ENCODE measurements around the gene MLEC.
"Not testable (repeated sequence)": the region's sequence is repeated elsewhere in the genome, so short reads cannot be mapped to it uniquely, and the experiment has no call there.

Gene MLEC

GRCh38 chr12:120661432-120661831 lies 25.5 kb upstream of the MLEC start:
- no peak for TF ChIP-seq CTCF (IDR thresholded peaks at IDR 0.05; ENCODE audit: insufficient read depth, low read depth, low read length, missing control alignments)
- no peak for DNase-seq (ENCODE audit: low read depth)
- no peak overlapping the region for H3K4me3 ChIP-seq (ENCODE audit: low read length)

GRCh38 chr12:120662879-120663278 lies 24.1 kb upstream of the MLEC start:
- H3K4me3 ChIP-seq (ENCODE audit: low read length) = no peak overlapping the region
- no peak for DNase-seq (ENCODE audit: low read depth)
- TF ChIP-seq CTCF (IDR thresholded peaks at IDR 0.05; ENCODE audit: insufficient read depth, low read depth, low read length, missing control alignments) = no peak

GRCh38 chr12:120663741-120664140 lies 23.2 kb upstream of the MLEC start:
- no peak for DNase-seq (ENCODE audit: low read depth)
- no peak for TF ChIP-seq CTCF (IDR thresholded peaks at IDR 0.05; ENCODE audit: insufficient read depth, low read depth, low read length, missing control alignments)
- no peak overlapping the region for H3K4me3 ChIP-seq (ENCODE audit: low read length)

- H3K4me3 ChIP-seq (ENCODE audit: low read length) = no peak overlapping the region
- DNase-seq (ENCODE audit: low read depth) = no peak
- TF ChIP-seq CTCF (IDR thresholded peaks at IDR 0.05; ENCODE audit: insufficient read depth, low read depth, low read length, missing control alignments) = no peak
Observed at GRCh38 chr12:120666571-120667390, 20.2 kb upstream of the MLEC start.

GRCh38 chr12:120668091-120668867 lies 18.7 kb upstream of the MLEC start:
- H3K4me3 ChIP-seq (ENCODE audit: low read length) = no peak overlapping the region
- no peak for DNase-seq (ENCODE audit: low read depth)
- no peak for TF ChIP-seq CTCF (IDR thresholded peaks at IDR 0.05; ENCODE audit: insufficient read depth, low read depth, low read length, missing control alignments)

- H3K4me3 ChIP-seq (ENCODE audit: low read length) = no peak overlapping the region
- TF ChIP-seq CTCF (IDR thresholded peaks at IDR 0.05; ENCODE audit: insufficient read depth, low read depth, low read length, missing control alignments) = no peak
- DNase-seq (ENCODE audit: low read depth) = peak; percentile 45
Observed at GRCh38 chr12:120668868-120669840, 17.8 kb upstream of the MLEC start.

GRCh38 chr12:120670237-120670636 lies 16.7 kb upstream of the MLEC start:
- H3K4me3 ChIP-seq (ENCODE audit: low read length); DNase-seq (ENCODE audit: low read depth): not testable (repeated sequence)

Data from epithelial cell of esophagus (primary cell).